H1 (cell line): ENCODE measurements around the gene KRTAP10-3. TPM values are rescaled to one million over a fixed set of nuclear protein-coding genes. Genes with fewer than 3 reads are reported as not detected.

Source experiments
- CTCF ChIA-PET: fragments of 300-600 bp; sonication (Branson Sonifier 250); formaldehyde crosslinking; loops from one replicate; lab custom pipeline; 2021; ENCODE audit not compliant: partially characterized antibody; lab: Charles Lee
- POLR2A ChIA-PET: fragments of 300-600 bp; sonication (Branson Sonifier 250); formaldehyde crosslinking; loops from one replicate; lab custom pipeline; 2021; ENCODE audit warnings: inconsistent platforms; ENCODE audit not compliant: partially characterized antibody; lab: Charles Lee
- DNase-seq, 2 experiments: peaks; one replicate each; pipeline versions ENCODE4 v3.0.0 to v3.0.0-alpha.2; 2010 to 2022; ENCODE audit warnings: low spot score in 2 of 2, low read depth in 1 of 2, mixed read lengths in 1 of 2
- FAIRE-seq: peaks from 2 replicates; lab custom pipeline; 2011; peaks lifted over from hg19 to GRCh38; lab: Jason Lieb, UNC
- H2AFZ ChIP-seq: 2 replicates; pipeline ENCODE4 v1.8.1; 2012; ENCODE audit warnings: low read length, inconsistent platforms
- H2AK5ac ChIP-seq: 2 replicates; pipeline ENCODE4 v1.6.1; 2013; ENCODE audit warnings: low read depth, low read length
- H2BK120ac ChIP-seq: replicated peaks from 2 replicates; pipeline ENCODE3; 2013; ENCODE audit warnings: low read depth, low read length, inconsistent platforms
- H2BK12ac ChIP-seq: 2 replicates; pipeline ENCODE4 v1.6.1; 2013; ENCODE audit warnings: low read depth, low read length
- H2BK15ac ChIP-seq: 2 replicates; pipeline ENCODE4 v1.6.1; 2013; ENCODE audit warnings: low read length
- H2BK20ac ChIP-seq: 2 replicates; pipeline ENCODE4 v1.6.1; 2013; ENCODE audit warnings: low read length
- H2BK5ac ChIP-seq: 2 replicates; pipeline ENCODE4 v1.6.1; 2013; ENCODE audit warnings: low read depth, low read length
- H3K14ac ChIP-seq: 2 replicates; pipeline ENCODE4 v1.6.1; 2013; ENCODE audit warnings: inconsistent platforms; ENCODE audit not compliant: insufficient read length
- H3K18ac ChIP-seq: 2 replicates; pipeline ENCODE4 v1.6.1; 2013; ENCODE audit warnings: low read length; ENCODE audit errors: extremely low read depth
- H3K23ac ChIP-seq: 2 replicates; pipeline ENCODE4 v1.6.1; 2013; ENCODE audit warnings: inconsistent platforms; ENCODE audit not compliant: insufficient read length
- H3K23me2 ChIP-seq: 2 replicates; pipeline ENCODE4 v1.6.1; 2013; ENCODE audit warnings: low read depth, low read length
- H3K27ac ChIP-seq: 2 replicates; pipeline ENCODE4 v1.6.1; 2011; ENCODE audit warnings: low read depth, low read length, inconsistent platforms
- H3K27me3 ChIP-seq, 4 experiments: replicated peaks in 1 of 4; 1 replicate in 1 of 4; 2 replicates in 3 of 4; pipeline versions ENCODE4 v1.6.1 to v1.8.1; 2011 to 2013; ENCODE audit warnings: low read length in 3 of 4, mild to moderate bottlenecking in 3 of 4, inconsistent platforms in 2 of 4, mixed read lengths in 2 of 4, moderate library complexity in 1 of 4; ENCODE audit not compliant: control insufficient read depth in 3 of 4, insufficient read depth in 3 of 4; ENCODE audit errors: extremely low read depth in 1 of 4
- H3K36me3 ChIP-seq, 4 experiments: 2 replicates each; pipeline versions ENCODE4 v1.6.1 to v1.8.1; 2011 to 2013; ENCODE audit warnings: mild to moderate bottlenecking in 4 of 4, low read length in 3 of 4, moderate library complexity in 2 of 4, control low read depth in 1 of 4, inconsistent platforms in 1 of 4; ENCODE audit not compliant: insufficient read depth in 4 of 4, control insufficient read depth in 2 of 4
- H3K4ac ChIP-seq: replicated peaks from 2 replicates; pipeline ENCODE3; 2013; ENCODE audit warnings: low read length, low read depth, mixed read lengths, inconsistent platforms; ENCODE audit not compliant: insufficient read length
- H3K4me1 ChIP-seq, 4 experiments: replicated peaks in 1 of 4; 1 replicate in 1 of 4; 2 replicates in 3 of 4; pipeline versions ENCODE4 v1.6.1 to v1.8.1; 2011 to 2013; ENCODE audit warnings: low read length in 3 of 4, inconsistent platforms in 2 of 4, mixed read lengths in 1 of 4; ENCODE audit not compliant: insufficient read depth in 4 of 4, control insufficient read depth in 3 of 4
- H3K4me2 ChIP-seq, 2 experiments: 2 replicates each; pipeline versions ENCODE4 v1.6.1 to v1.8.1; 2011 to 2013; ENCODE audit warnings: low read depth in 2 of 2, low read length in 2 of 2, control low read depth in 1 of 2, inconsistent platforms in 1 of 2, mild to moderate bottlenecking in 1 of 2; ENCODE audit not compliant: insufficient read depth in 1 of 2
- H3K4me3 ChIP-seq, 4 experiments: fragments of 200-600, 300-600 bp in 1 of 4; sonication (generic), shearing (Covaris generic), sonication (Bioruptor Twin) in 1 of 4; 2 replicates each; pipeline versions ENCODE4 v1.5.1 to v1.8.1; 2011 to 2016; ENCODE audit warnings: low read length in 4 of 4, low read depth in 3 of 4, control low read depth in 2 of 4, inconsistent platforms in 2 of 4, mild to moderate bottlenecking in 2 of 4, mixed read lengths in 1 of 4, moderate library complexity in 1 of 4; ENCODE audit not compliant: insufficient read depth in 2 of 4; ENCODE audit errors: extremely low read depth in 1 of 4
- H3K56ac ChIP-seq: replicated peaks from 2 replicates; pipeline ENCODE3; 2013; ENCODE audit warnings: low read depth, mild to moderate bottlenecking, mixed read lengths, low read length, inconsistent platforms; ENCODE audit not compliant: insufficient read length
- H3K79me1 ChIP-seq: 2 replicates; pipeline ENCODE4 v1.6.1; 2013; ENCODE audit warnings: low read depth, low read length, control low read depth
- H3K79me2 ChIP-seq, 2 experiments: 2 replicates each; pipeline versions ENCODE4 v1.6.1 to v1.8.1; 2012 to 2013; ENCODE audit warnings: low read length in 2 of 2, mild to moderate bottlenecking in 2 of 2, inconsistent platforms in 1 of 2; ENCODE audit not compliant: insufficient read depth in 2 of 2, control insufficient read depth in 1 of 2
- H3K9ac ChIP-seq, 4 experiments: replicated peaks in 1 of 4; 1 replicate in 1 of 4; 2 replicates in 3 of 4; pipeline versions ENCODE4 v1.6.1 to v1.8.1; 2011 to 2013; ENCODE audit warnings: low read depth in 3 of 4, low read length in 3 of 4, control low read depth in 2 of 4, mild to moderate bottlenecking in 2 of 4, moderate library complexity in 2 of 4, inconsistent platforms in 1 of 4; ENCODE audit errors: extremely low read depth in 1 of 4
- H3K9me3 ChIP-seq, 2 experiments: 2 replicates each; pipeline versions ENCODE4 v1.6.1 to v1.8.1; 2012 to 2013; ENCODE audit warnings: mild to moderate bottlenecking in 2 of 2, moderate library complexity in 2 of 2, control low read depth in 1 of 2, inconsistent platforms in 1 of 2, low read depth in 1 of 2, low read length in 1 of 2, mixed read lengths in 1 of 2; ENCODE audit not compliant: insufficient read depth in 2 of 2
- H4K20me1 ChIP-seq, 2 experiments: replicated peaks in 1 of 2; 2 replicates each; pipeline versions ENCODE3 to v1.8.1; 2011 to 2013; ENCODE audit warnings: inconsistent platforms in 2 of 2, low read length in 2 of 2, mild to moderate bottlenecking in 1 of 2; ENCODE audit not compliant: insufficient read depth in 2 of 2, control insufficient read depth in 1 of 2
- H4K5ac ChIP-seq: 2 replicates; pipeline ENCODE4 v1.6.1; 2013; ENCODE audit warnings: low read length, low read depth, mixed read lengths, inconsistent platforms; ENCODE audit not compliant: insufficient read length
- H4K8ac ChIP-seq: 2 replicates; pipeline ENCODE4 v1.8.0; 2013; ENCODE audit warnings: mild to moderate bottlenecking, moderate library complexity, low read length, inconsistent platforms; ENCODE audit not compliant: insufficient read depth; ENCODE audit errors: extremely low read depth
- H4K91ac ChIP-seq: replicated peaks from 2 replicates; pipeline ENCODE3; 2013; ENCODE audit warnings: low read length, mixed read lengths, inconsistent platforms; ENCODE audit not compliant: insufficient read length
- CHD1 ChIP-seq: IDR thresholded peaks from 2 replicates; pipeline ENCODE4 v1.6.1; 2012; ENCODE audit warnings: low read depth, low read length, improper control_type of control experiment
- EZH2 ChIP-seq: fragments of 200-600 bp; sonication (generic); IDR thresholded peaks from 2 replicates; pipeline ENCODE4 v1.7.1; 2012; ENCODE audit warnings: low read depth, mild to moderate bottlenecking, moderate library complexity, low read length, inconsistent platforms; ENCODE audit not compliant: severe bottlenecking
- JUND ChIP-seq: IDR thresholded peaks from 2 replicates; pipeline ENCODE4 v1.6.1; 2011; ENCODE audit warnings: mild to moderate bottlenecking, improper control_type of control experiment, low read length
- PHF8 ChIP-seq: fragments of 200-600 bp; sonication (generic); conservative IDR thresholded peaks from 2 replicates; pipeline ENCODE4 v1.7.1; 2012; ENCODE audit warnings: low read depth, mild to moderate bottlenecking, inconsistent platforms, low read length, moderate library complexity
- RAD21 ChIP-seq, 2 experiments: IDR thresholded peaks in 1 of 2; conservative IDR thresholded peaks in 1 of 2; 2 replicates each; pipeline ENCODE4 v1.6.1; 2011; ENCODE audit warnings: low read depth in 2 of 2, low read length in 2 of 2, improper control_type of control experiment in 1 of 2, inconsistent platforms in 1 of 2, mild to moderate bottlenecking in 1 of 2, moderate library complexity in 1 of 2
- RXRA ChIP-seq: IDR thresholded peaks from 2 replicates; pipeline ENCODE4 v1.6.1; 2011; ENCODE audit warnings: low read depth, mild to moderate bottlenecking, low read length, moderate library complexity; ENCODE audit not compliant: insufficient read depth
- SIN3A ChIP-seq, 2 experiments: IDR thresholded peaks in 1 of 2; conservative IDR thresholded peaks in 1 of 2; 2 replicates each; pipeline ENCODE4 v1.6.1; 2011 to 2012; ENCODE audit warnings: low read length in 2 of 2, improper control_type of control experiment in 1 of 2, low read depth in 1 of 2, mild to moderate bottlenecking in 1 of 2
- SP2 ChIP-seq: IDR thresholded peaks from 2 replicates; pipeline ENCODE4 v1.6.1; 2012; ENCODE audit warnings: mild to moderate bottlenecking, low read length, inconsistent platforms
- SUZ12 ChIP-seq: fragments of 200-600 bp; sonication (generic); IDR thresholded peaks from 2 replicates; pipeline ENCODE4 v1.6.1; 2012; ENCODE audit warnings: mild to moderate bottlenecking, inconsistent platforms, low read length, moderate library complexity, mixed read lengths
- WGBS, 2 experiments: shearing (Covaris generic) in 1 of 2; methylation state at CpG; one replicate each; pipeline versions ENCODE4 v1.1.6 to v1.1.7; 2013 to 2015; ENCODE audit warnings: low lambda C conversion rate in 2 of 2, mixed read lengths in 2 of 2, inconsistent platforms in 1 of 2, low coverage in 1 of 2, missing lambda C conversion rate in 1 of 2; ENCODE audit not compliant: insufficient replicate concordance in 2 of 2, insufficient coverage in 1 of 2, insufficient read length in 1 of 2; ENCODE audit errors: extremely low coverage in 1 of 2, missing lambda C conversion rate in 1 of 2; 5-methylcytosine and 5-hydroxymethylcytosine counted together
- polyA plus RNA-seq, 7 experiments: library from polyadenylated mRNA; depleted of rRNA in 3 of 7; stranded (reverse) in 5 of 7; unstranded in 2 of 7; fragments of >200 nt in 5 of 7; fragments of 200-250 nt in 2 of 7; gene quantifications; 1 replicate in 5 of 7; 2 replicates in 1 of 7; 4 replicates in 1 of 7; pipeline versions ENCODE4 v1.2.1 to v1.2.3, GENCODE V29; 2011 to 2013; ENCODE audit warnings: missing spikeins in 2 of 7, mixed read lengths in 2 of 7
- total RNA-seq: library from RNA; stranded (reverse); fragmentation: NEBNext Ultra II Directional; extraction: Animal tissue kit (Norgen Biotek cat#: 25700); gene quantifications from 2 replicates; pipeline ENCODE4 v1.2.1, GENCODE V29; 2021
- TF ChIP-seq, protein P1 (sequence below), 3 experiments: IDR thresholded peaks; 1 replicate in 2 of 3; 2 replicates in 1 of 3; pipeline versions ENCODE4 v1.5.1 to v1.6.1; 2011; ENCODE audit warnings: low read length in 3 of 3, mild to moderate bottlenecking in 3 of 3, inconsistent platforms in 2 of 3, low read depth in 1 of 3, moderate library complexity in 1 of 3; ENCODE audit not compliant: insufficient read depth in 1 of 3; ENCODE audit errors: control extremely low read depth in 1 of 3

The KRTAP10-3 gene
- total and polyA plus RNA-seq, 2 of the 8 experiments (the other 6 are each of a cell fraction or from before 2014, with no cell fraction given), result not detected

DNA sequence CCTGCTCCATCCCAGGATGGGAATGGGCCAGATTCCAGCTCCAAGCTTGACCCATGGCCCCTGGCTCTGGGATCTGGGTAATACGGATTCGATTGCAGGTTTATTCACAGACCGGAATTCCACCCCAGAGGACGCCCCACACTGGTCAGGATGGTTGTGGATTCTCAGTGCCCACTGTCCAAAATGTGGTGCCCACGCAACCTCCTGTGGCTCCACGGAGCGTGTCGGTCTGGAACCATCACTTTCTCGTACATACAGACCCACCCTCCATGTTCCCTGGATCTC, 50.2 kb downstream of the KRTAP10-3 start:
- 0 out of 2 replicates have a peak, but pooled peaks cover 2% of the 10 kb centered on the region for H3K23me2 ChIP-seq
- peaks cover 0 to 8% (median 8%) of the 10 kb centered on the region in 4 experiments; a peak in 4 of 8 replicates for H3K36me3 ChIP-seq
- no peak overlapping the region for H2BK5ac ChIP-seq
- peaks cover 3 to 6% of the 10 kb centered on the region in 2 experiments for H4K20me1 ChIP-seq
- H2AK5ac ChIP-seq, result no peak overlapping the region
- no peak overlapping the region for H3K23ac ChIP-seq
- H3K27me3 ChIP-seq, result no peaks in the 10 kb centered on the region
- no peaks in the 10 kb centered on the region; a peak in 3 of 7 replicates for H3K4me1 ChIP-seq
- POLR2A ChIA-PET, result interaction anchor here (1.1 to 1.7 kb wide), 2 partner anchors 15 to 72 kb away, joined by 3 to 4 read pairs; no protein-coding TSS in a partner anchor
- no peak overlapping the region for H2BK15ac ChIP-seq
- no peak overlapping the region for H3K14ac ChIP-seq
- no peak overlapping the region for H2BK20ac ChIP-seq
- H3K4me2 ChIP-seq, result no peak overlapping the region
- no peak overlapping the region for H4K8ac ChIP-seq
- no peak overlapping the region for H2AFZ ChIP-seq
- WGBS, 2 experiments, result 92% methylated on average over 9 of the region's 9 CpGs; no CpG with 5 or more reads in 1 of the 2 experiments
- no peak overlapping the region for H2BK120ac ChIP-seq
- CTCF ChIA-PET, result interaction anchor here (1.0 to 1.1 kb wide), 2 partner anchors 19 to 41 kb away, joined by 3 read pairs; no protein-coding TSS in a partner anchor
- FAIRE-seq, result no peak
- H3K79me2 ChIP-seq, result no peaks in the 10 kb centered on the region
- DNase-seq, result no peak
- H3K9ac ChIP-seq, result no peak overlapping the region
- no peak overlapping the region for H2BK12ac ChIP-seq
- H3K4ac ChIP-seq, result no peak overlapping the region
- H3K79me1 ChIP-seq, result no peaks in the 10 kb centered on the region
- no peak overlapping the region for H3K4me3 ChIP-seq
- no peak overlapping the region for H4K5ac ChIP-seq
- no peak overlapping the region for H3K27ac ChIP-seq
- no peak overlapping the region for H3K18ac ChIP-seq
- H3K9me3 ChIP-seq, result no peaks in the 10 kb centered on the region
- no peak overlapping the region for H4K91ac ChIP-seq
- H3K56ac ChIP-seq, result no peak overlapping the region
- TF ChIP-seq EZH2 (no peak), SP2 (no peak), SUZ12 (no peak), PHF8 (no peak), RXRA (no peak), SIN3A (conservative IDR thresholded peaks at IDR 0.05 in 1 of 2, IDR thresholded peaks at IDR 0.05 in 1 of 2; ENCODE audit: low read depth in 1 of 2, low read length in 2 of 2) (no peak), RAD21 (IDR thresholded peaks at IDR 0.05 in 1 of 2, conservative IDR thresholded peaks at IDR 0.05 in 1 of 2; ENCODE audit: low read depth in 2 of 2, low read length in 2 of 2) (no peak), JUND (no peak), CHD1 (no peak)
- TF ChIP-seq, protein P1, sequence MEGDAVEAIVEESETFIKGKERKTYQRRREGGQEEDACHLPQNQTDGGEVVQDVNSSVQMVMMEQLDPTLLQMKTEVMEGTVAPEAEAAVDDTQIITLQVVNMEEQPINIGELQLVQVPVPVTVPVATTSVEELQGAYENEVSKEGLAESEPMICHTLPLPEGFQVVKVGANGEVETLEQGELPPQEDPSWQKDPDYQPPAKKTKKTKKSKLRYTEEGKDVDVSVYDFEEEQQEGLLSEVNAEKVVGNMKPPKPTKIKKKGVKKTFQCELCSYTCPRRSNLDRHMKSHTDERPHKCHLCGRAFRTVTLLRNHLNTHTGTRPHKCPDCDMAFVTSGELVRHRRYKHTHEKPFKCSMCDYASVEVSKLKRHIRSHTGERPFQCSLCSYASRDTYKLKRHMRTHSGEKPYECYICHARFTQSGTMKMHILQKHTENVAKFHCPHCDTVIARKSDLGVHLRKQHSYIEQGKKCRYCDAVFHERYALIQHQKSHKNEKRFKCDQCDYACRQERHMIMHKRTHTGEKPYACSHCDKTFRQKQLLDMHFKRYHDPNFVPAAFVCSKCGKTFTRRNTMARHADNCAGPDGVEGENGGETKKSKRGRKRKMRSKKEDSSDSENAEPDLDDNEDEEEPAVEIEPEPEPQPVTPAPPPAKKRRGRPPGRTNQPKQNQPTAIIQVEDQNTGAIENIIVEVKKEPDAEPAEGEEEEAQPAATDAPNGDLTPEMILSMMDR (IDR thresholded peaks at IDR 0.05; ENCODE audit: control extremely low read depth in 1 of 3, insufficient read depth in 1 of 3, low read depth in 1 of 3, low read length in 3 of 3), result no peak
